Limb (tissue), 2 donors: ENCODE results near the gene GUCA1C.

ENCODE experiments used
- DNase-seq, 2 donors: peaks; one replicate each; pipeline ENCODE4 v3.0.0-alpha.2; 2016; ENCODE audit errors: extremely low spot score in 2 of 2

The GUCA1C gene, protein sequence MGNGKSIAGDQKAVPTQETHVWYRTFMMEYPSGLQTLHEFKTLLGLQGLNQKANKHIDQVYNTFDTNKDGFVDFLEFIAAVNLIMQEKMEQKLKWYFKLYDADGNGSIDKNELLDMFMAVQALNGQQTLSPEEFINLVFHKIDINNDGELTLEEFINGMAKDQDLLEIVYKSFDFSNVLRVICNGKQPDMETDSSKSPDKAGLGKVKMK

GRCh38 chr3:108953700-108954099 is at the start of gene GUCA1C:
Gene GUCA1C, minus strand, starts transcription at chr3:108953879. Its CDS starts 117 bp downstream, at chr3:108953762.
- no peak for DNase-seq

GRCh38 chr3:108998436-108998835 is 44.8 kb upstream of the GUCA1C start:
- no peak for DNase-seq

DNA sequence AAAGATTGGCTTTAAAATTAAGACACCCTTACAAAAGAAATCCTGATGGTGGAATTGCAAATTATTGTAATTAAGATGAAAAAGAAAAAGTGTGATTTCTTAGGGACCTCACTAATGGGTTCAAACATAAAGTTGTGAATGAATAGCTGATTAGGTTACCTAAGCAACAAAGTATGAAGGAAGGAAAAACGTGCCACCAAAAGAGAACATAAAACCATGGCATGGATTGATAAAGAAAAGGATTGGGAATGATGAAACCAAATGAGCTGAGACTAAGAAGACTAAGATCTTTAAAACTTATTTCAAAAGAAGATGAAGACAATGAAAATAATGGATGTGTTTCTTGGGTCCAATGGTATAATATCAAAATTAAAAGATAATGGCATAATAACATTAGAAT is 32.2 kb upstream of the GUCA1C start:
- DNase-seq = no peak

- no peak for DNase-seq
These were observed 29.4 kb upstream of the GUCA1C start for GRCh38 chr3:108983051-108983450.

- no peak for DNase-seq
These were observed 22.4 kb upstream of the GUCA1C start for GRCh38 chr3:108976058-108976457.

- no peak for DNase-seq
These were observed 19.3 kb upstream of the GUCA1C start for GRCh38 chr3:108973019-108973418.

GRCh38 chr3:108972482-108972881 is 18.8 kb upstream of the GUCA1C start:
- no peak for DNase-seq

DNA sequence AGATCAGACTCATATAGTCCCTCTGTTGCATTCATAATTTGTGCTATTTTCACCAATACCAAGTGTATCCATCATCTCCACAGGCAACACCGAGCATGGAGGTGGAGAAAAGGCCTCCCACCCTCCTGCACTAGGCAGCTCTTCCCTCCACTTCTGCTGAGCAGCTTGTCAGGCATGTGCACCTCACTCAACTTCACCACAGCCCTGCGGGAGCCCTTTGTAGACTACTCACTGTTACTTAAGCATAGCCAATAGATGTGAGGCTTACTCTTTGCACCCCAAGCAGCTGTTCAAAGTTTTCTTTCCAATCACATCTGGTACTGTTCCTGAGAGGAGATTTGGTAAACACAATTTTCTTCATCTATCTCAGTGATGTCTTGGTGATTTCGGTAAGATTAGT is 16.9 kb upstream of the GUCA1C start:
- no peak for DNase-seq

GRCh38 chr3:108966773-108967172 is 13.1 kb upstream of the GUCA1C start:
- no peak for DNase-seq

GRCh38 chr3:108959017-108959416 is 5.3 kb upstream of the GUCA1C start:
- no peak for DNase-seq

DNA sequence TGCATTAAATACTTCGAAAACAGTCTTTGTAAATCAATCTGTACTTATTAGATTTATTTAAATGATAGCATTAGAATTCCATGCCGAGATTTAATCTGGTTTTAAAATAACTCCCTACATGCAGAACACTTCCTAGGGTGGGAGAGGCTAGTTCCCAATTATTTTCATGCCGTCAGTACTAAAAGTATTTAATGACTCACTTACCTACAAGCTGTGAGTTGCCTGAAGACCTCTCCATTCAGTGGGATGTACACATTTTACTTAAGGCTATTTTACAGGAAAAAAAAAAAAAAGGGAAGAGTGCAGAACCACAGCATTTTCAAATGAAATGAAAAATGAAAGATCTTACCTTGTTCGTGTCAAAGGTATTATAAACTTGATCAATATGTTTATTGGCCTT is 469 bp downstream of the GUCA1C start:
- no peak for DNase-seq

GRCh38 chr3:108951820-108952501 is 1.7 kb downstream of the GUCA1C start:
- no peak for DNase-seq

DNA sequence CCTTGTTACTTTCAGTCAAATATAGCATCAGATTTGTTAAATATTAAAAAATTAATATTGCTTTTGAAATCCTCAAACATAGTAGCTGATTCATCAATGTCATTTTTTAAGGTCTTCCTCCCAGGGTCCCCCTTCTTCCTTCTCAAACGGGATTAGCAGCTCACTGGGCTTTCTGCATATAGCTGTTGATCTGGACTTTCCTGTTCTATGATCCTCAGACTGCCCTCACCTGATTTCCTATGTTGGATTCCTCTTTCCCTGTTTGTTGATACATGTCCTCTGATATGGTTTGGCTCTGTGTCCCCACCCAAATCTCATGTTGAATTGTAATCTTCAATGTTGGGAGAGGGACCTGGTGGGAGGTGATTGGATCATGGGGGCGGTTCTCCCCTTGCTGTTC is 5.8 kb downstream of the GUCA1C start:
- no peak for DNase-seq

GRCh38 chr3:108946292-108947285 is 7.1 kb downstream of the GUCA1C start:
- DNase-seq = no peak

GRCh38 chr3:108940568-108941263 is 13.0 kb downstream of the GUCA1C start:
- DNase-seq = no peak

- no peak for DNase-seq
These were observed 13.5 kb downstream of the GUCA1C start for GRCh38 chr3:108940166-108940565.

GRCh38 chr3:108936924-108937689 is 16.6 kb downstream of the GUCA1C start:
- no peak for DNase-seq

GRCh38 chr3:108931035-108931434 is 22.6 kb downstream of the GUCA1C start:
- no peak for DNase-seq

GRCh38 chr3:108918866-108919265 is 34.8 kb downstream of the GUCA1C start:
- no peak for DNase-seq

- DNase-seq = peak; percentile 61 to 63
These were observed 38.7 kb downstream of the GUCA1C start for GRCh38 chr3:108914774-108915641.
